ENCODE results near the gene EMX1. TPM values are rescaled to one million over a fixed set of nuclear protein-coding genes. Genes with fewer than 3 reads are reported as not detected.
A peak's percentile ranks its signal among the peaks of the same experiment; 100 is the strongest.

The EMX1 gene
- total RNA-seq, 1 donor from 2014 or later, result not detected

DNA sequence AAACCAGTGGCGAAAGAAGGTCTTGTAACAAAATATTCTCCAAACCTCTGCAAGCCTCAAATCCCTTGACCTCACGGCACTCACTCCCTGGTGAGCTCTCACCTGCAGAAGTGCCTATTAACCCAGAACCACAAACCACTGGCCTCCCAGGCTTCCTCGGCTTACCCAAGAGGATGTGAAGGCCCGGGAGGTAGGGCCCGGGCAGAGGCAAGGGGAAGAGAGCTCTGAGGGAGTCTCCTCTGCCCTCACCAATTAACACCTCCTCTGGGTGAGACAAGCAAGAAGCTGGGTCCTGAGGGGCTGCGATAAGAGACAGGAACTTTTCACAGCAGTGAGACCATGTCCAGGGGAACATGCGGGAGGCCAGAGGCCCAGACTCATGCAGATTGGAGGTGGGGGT is 53.7 kb downstream of the EMX1 start:
- Histone ChIP-seq H3K4me1 (no peaks in the 10 kb centered on the region), H3K36me3 (no peaks in the 10 kb centered on the region), H3K27ac (no peak overlapping the region), H3K4me3 (no peak overlapping the region), H3K9me3 (no peaks in the 10 kb centered on the region), H3K27me3 (ENCODE audit: low read depth) (no peaks in the 10 kb centered on the region)
- TF ChIP-seq, protein P1, sequence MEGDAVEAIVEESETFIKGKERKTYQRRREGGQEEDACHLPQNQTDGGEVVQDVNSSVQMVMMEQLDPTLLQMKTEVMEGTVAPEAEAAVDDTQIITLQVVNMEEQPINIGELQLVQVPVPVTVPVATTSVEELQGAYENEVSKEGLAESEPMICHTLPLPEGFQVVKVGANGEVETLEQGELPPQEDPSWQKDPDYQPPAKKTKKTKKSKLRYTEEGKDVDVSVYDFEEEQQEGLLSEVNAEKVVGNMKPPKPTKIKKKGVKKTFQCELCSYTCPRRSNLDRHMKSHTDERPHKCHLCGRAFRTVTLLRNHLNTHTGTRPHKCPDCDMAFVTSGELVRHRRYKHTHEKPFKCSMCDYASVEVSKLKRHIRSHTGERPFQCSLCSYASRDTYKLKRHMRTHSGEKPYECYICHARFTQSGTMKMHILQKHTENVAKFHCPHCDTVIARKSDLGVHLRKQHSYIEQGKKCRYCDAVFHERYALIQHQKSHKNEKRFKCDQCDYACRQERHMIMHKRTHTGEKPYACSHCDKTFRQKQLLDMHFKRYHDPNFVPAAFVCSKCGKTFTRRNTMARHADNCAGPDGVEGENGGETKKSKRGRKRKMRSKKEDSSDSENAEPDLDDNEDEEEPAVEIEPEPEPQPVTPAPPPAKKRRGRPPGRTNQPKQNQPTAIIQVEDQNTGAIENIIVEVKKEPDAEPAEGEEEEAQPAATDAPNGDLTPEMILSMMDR (IDR thresholded peaks at IDR 0.05), result no peak
- intact Hi-C loops (cut with DNase I), result no loop called here
- ATAC-seq (no peak), DNase-seq (no peak)

DNA sequence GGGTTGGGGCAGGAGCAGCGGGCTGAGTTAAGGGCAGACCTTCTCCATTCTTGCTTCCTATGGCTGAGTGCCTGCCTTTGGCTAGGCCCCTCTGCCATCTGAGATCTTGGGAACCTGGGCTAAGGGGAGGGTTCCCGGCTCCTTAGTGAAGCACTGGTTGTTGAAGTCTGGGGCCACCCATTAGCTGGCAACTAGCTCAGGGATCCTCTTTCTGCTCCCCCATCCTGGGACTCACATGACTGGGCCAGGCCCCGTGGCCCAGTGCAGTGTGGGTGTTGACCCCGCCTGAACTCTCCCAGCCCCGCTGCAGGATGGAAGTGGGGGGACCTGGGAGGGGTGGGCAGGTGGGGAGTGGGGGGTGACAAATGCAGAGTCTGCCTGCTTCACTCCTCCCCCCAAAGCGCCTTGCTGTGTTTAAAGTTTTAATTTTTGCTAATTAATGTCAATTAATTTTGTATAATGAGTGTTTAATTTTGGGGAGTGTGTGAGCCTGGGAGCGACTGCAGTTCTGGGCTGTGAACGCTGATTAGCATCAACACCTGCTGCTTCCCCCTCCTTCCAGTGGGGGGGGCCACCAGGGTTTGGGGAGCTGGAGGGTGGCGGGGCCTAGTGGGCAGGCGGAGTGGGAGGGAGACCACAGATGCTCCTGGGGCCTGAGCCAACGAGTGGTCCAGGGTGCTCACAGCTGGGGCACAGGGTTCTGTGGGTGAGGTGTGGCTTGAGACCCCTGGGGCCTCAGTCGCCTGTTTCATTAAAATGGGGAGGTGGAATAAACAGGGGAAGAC is 55.2 kb downstream of the EMX1 start:
- Histone ChIP-seq H3K9me3 (no peaks in the 10 kb centered on the region), H3K36me3 (no peaks in the 10 kb centered on the region), H3K27ac (no peak overlapping the region), H3K4me3 (no peak overlapping the region), H3K27me3 (ENCODE audit: low read depth) (no peaks in the 10 kb centered on the region), H3K4me1 (no peaks in the 10 kb centered on the region)
- TF ChIP-seq, protein P1 (IDR thresholded peaks at IDR 0.05), result no peak
- no peak for DNase-seq
- no peak for ATAC-seq
- intact Hi-C loops (cut with DNase I), result no loop called here

DNA sequence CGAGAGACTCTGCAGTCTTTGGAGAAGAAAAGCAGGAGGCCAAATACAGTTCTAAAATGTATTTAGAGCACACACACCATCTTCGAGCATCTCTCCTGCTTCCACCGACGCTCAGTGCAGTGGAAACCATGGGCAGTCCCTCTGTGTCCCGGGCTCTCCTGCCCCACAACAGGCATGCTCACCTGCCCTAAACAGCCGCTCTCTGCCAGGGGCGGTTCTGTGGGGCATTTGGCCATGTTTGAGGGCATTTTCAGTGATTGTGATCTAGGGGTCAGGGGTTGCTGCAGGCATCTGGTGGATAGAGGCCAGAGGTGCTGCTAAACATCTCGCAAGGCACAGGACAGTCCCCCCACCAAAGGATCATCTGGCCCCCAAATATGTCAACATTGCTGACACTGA is 55.8 kb downstream of the EMX1 start:
- ATAC-seq (no peak), DNase-seq (no peak)
- Histone ChIP-seq H3K9me3 (no peaks in the 10 kb centered on the region), H3K36me3 (no peaks in the 10 kb centered on the region), H3K4me1 (no peaks in the 10 kb centered on the region), H3K4me3 (no peak overlapping the region), H3K27me3 (ENCODE audit: low read depth) (no peaks in the 10 kb centered on the region), H3K27ac (no peak overlapping the region)
- TF ChIP-seq, protein P1 (IDR thresholded peaks at IDR 0.05), result no peak
- intact Hi-C loops (cut with DNase I), result no loop called here

DNA sequence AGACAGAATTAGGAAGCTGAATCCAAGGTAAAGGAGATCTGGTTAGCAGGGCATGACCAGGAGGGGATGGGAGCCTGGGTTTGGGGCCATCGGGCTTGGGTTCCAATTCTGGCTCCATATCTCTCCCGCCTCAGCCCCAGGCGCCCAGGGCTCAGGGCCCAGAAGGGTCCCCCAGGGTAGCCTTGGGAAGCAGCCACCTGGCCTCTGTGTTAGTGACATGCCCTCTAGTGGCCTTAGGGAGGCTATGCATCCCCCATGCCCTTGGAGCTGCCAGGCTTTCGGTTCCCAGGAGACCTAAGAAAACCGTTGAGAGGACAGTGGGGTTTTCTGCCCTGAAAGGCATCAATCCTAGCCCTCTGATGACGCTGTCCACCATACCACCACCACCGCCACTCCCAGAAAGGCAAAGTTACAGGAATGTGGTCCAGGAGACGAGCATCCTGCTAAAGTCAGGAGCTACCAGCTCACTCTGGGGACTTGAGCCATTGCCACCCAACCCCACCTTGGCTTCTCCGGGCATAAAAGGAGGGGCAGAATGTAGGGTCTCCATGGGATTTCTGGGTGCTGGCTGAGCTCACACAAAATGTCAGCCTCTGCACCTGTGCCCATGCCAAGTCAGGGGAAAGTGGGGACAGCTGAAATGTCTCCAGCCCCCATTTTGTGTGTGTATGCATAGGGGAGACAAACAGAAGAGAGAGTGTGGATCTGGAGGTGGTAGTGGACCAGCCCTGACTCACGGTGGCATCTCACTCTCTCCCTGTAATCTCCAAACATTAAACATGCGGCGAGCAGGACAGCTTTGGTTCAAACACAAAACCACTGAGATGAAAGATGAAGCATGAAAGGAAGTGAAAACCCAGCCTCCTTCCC is 56.5 kb downstream of the EMX1 start:
- Histone ChIP-seq H3K9me3 (no peaks in the 10 kb centered on the region), H3K36me3 (no peaks in the 10 kb centered on the region), H3K27ac (no peak overlapping the region), H3K4me1 (no peaks in the 10 kb centered on the region), H3K4me3 (no peak overlapping the region), H3K27me3 (ENCODE audit: low read depth) (no peaks in the 10 kb centered on the region)
- DNase-seq (no peak), ATAC-seq (peak; percentile 77 to 85)
- TF ChIP-seq, protein P1 (IDR thresholded peaks at IDR 0.05), result peak; percentile 72
- intact Hi-C loops (cut with DNase I), result no loop called here

DNA sequence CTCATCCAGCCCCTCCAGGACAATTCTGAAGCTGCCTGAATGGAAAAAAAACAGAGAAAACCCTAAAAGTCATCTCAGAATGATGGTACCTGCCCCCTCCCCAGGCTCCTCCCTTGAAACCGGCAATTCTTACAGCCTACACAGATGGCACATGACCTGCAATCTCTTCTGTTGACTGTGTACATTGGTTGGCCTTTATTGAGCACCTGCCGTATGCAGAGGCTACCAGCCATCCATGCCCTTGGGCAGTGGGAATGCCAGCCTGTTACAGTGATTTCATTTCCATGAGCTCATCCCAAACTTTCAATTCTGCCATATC is 57.1 kb downstream of the EMX1 start:
- no peaks in the 10 kb centered on the region for H3K27me3 ChIP-seq (ENCODE audit: low read depth)
- no peak overlapping the region for H3K27ac ChIP-seq
- H3K36me3 ChIP-seq, result no peaks in the 10 kb centered on the region
- DNase-seq, result peak; percentile 6
- TF ChIP-seq, protein P1 (IDR thresholded peaks at IDR 0.05), result no peak
- no peaks in the 10 kb centered on the region for H3K4me1 ChIP-seq
- intact Hi-C loops (cut with DNase I), result no loop called here
- H3K9me3 ChIP-seq, result no peaks in the 10 kb centered on the region
- no peak overlapping the region for H3K4me3 ChIP-seq
- ATAC-seq, result no peak
